Measurements from ENCODE around the gene FIGN. TPM values are rescaled to one million over a fixed set of nuclear protein-coding genes. Genes with fewer than 3 reads are reported as not detected.

Gene FIGN
- total and polyA plus RNA-seq, 2 of the 4 experiments (the other 2 are of a cell fraction): 0.77 to 0.90 TPM

DNA sequence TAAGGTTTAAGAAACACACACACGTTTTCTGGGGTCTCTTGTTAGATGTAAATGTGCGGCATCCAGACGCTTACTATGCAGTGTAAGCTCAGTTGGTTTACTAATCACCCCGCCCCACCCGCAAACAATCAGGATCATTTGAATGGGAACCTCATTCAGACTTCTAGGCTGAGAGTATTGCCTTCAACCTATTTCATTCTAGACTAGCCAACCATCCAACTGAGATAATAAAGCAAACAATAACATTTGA is 1.3 kb upstream of the FIGN start:
- Histone ChIP-seq H3K9me3 (ENCODE audit: control insufficient read depth, insufficient read depth, low read length) (no peaks in the 10 kb centered on the region), H3K4me3 (ENCODE audit: insufficient read depth, low read depth, low read length) (peak overlapping the region; percentile 55; the same call in 1 of the 2 replicates), H2BK5ac (ENCODE audit: low read depth, low read length, poor library complexity, severe bottlenecking) (no peak overlapping the region), H3K36me3 (ENCODE audit: control insufficient read depth, insufficient read depth, low read length) (no peaks in the 10 kb centered on the region), H3K27me3 (ENCODE audit: control insufficient read depth, insufficient read depth, low read length) (peaks cover 3% of the 10 kb centered on the region), H3K4ac (ENCODE audit: low read depth, low read length) (no peak overlapping the region), H4K20me1 (ENCODE audit: insufficient read depth, low read length) (no peaks in the 10 kb centered on the region), H3K27ac (ENCODE audit: insufficient read depth, low read length) (no peak overlapping the region), H3K56ac (ENCODE audit: extremely low read depth, insufficient read depth, low read length) (no peak overlapping the region), H3K79me1 (ENCODE audit: low read depth in 1 of 2, low read length in 2 of 2) (peaks cover 3 to 11% of the 10 kb centered on the region in 2 experiments; a peak in 2 of 4 replicates), H2BK120ac (ENCODE audit: low read depth, low read length) (no peak overlapping the region), H3K18ac (ENCODE audit: low read depth, low read length) (no peak overlapping the region), H2AFZ (replicated peaks; ENCODE audit: low read length, poor library complexity) (peak overlapping the region; percentile 97), H4K8ac (ENCODE audit: low read depth in 2 of 2, low read length in 2 of 2) (no peak overlapping the region), H4K91ac (ENCODE audit: insufficient read depth, low read depth, low read length) (no peak overlapping the region), H3K4me2 (ENCODE audit: low read depth, low read length) (peak overlapping the region; percentile 62), H2AK5ac (ENCODE audit: low read depth, low read length) (no peak overlapping the region), H3K9ac (ENCODE audit: low read depth, low read length) (no peak overlapping the region; the same call in 1 of the 2 replicates), H3K14ac (replicated peaks; ENCODE audit: low read depth, low read length) (no peak overlapping the region), H2BK20ac (ENCODE audit: low read depth, low read length) (peak overlapping the region; percentile 22; the same call in 1 of the 2 replicates), H4K5ac (ENCODE audit: low read depth, low read length) (no peak overlapping the region; the same call in 1 of the 2 replicates), H3K23ac (ENCODE audit: low read depth, low read length) (peak overlapping the region; percentile 76; the same call in 1 of the 2 replicates), H2BK15ac (ENCODE audit: low read depth, low read length) (0 out of 3 replicates have a peak overlapping the region, but pooled peaks have one; percentile 21), H3K9me1 (ENCODE audit: insufficient read depth, low read length) (no peaks in the 10 kb centered on the region), H2AK9ac (replicated peaks; ENCODE audit: low read depth, low read length, poor library complexity) (no peak overlapping the region), H3K4me1 (ENCODE audit: control insufficient read depth, insufficient read depth, low read length) (no peaks in the 10 kb centered on the region; the same call in none of the 2 replicates)
- POLR2A ChIA-PET (ENCODE audit: unreplicated experiment): no interaction called here
- dilution Hi-C loops (cut with HindIII; ENCODE audit: low sequenced_read_pairs, unreplicated experiment): no loop called here
- ATAC-seq (ENCODE audit: low read depth) (no peak), DNase-seq (no peak)
- TF ChIP-seq, protein P1, sequence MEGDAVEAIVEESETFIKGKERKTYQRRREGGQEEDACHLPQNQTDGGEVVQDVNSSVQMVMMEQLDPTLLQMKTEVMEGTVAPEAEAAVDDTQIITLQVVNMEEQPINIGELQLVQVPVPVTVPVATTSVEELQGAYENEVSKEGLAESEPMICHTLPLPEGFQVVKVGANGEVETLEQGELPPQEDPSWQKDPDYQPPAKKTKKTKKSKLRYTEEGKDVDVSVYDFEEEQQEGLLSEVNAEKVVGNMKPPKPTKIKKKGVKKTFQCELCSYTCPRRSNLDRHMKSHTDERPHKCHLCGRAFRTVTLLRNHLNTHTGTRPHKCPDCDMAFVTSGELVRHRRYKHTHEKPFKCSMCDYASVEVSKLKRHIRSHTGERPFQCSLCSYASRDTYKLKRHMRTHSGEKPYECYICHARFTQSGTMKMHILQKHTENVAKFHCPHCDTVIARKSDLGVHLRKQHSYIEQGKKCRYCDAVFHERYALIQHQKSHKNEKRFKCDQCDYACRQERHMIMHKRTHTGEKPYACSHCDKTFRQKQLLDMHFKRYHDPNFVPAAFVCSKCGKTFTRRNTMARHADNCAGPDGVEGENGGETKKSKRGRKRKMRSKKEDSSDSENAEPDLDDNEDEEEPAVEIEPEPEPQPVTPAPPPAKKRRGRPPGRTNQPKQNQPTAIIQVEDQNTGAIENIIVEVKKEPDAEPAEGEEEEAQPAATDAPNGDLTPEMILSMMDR (conservative IDR thresholded peaks at IDR 0.05; ENCODE audit: low read depth, low read length): no peak
- TF ChIP-seq POLR2A (IDR thresholded peaks at IDR 0.05; ENCODE audit: low read depth, low read length): no peak
- no peak for TF ChIP-seq RCOR1 (IDR thresholded peaks at IDR 0.05; ENCODE audit: insufficient replicate concordance, low read length)
- no peak for TF ChIP-seq NFE2L2 (IDR thresholded peaks at IDR 0.05; ENCODE audit: low read depth, low read length)
- TF ChIP-seq, protein P2, sequence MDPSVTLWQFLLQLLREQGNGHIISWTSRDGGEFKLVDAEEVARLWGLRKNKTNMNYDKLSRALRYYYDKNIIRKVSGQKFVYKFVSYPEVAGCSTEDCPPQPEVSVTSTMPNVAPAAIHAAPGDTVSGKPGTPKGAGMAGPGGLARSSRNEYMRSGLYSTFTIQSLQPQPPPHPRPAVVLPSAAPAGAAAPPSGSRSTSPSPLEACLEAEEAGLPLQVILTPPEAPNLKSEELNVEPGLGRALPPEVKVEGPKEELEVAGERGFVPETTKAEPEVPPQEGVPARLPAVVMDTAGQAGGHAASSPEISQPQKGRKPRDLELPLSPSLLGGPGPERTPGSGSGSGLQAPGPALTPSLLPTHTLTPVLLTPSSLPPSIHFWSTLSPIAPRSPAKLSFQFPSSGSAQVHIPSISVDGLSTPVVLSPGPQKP (IDR thresholded peaks at IDR 0.05; ENCODE audit: borderline replicate concordance, low read depth, low read length): no peak
- no peak for TF ChIP-seq CEBPB (IDR thresholded peaks at IDR 0.05; ENCODE audit: low read depth, low read length)
- no peak for TF ChIP-seq BHLHE40 (IDR thresholded peaks at IDR 0.05; ENCODE audit: low read depth, low read length)
- no peak for TF ChIP-seq RAD21 (IDR thresholded peaks at IDR 0.05; ENCODE audit: low read length)
- TF ChIP-seq, protein P3, sequence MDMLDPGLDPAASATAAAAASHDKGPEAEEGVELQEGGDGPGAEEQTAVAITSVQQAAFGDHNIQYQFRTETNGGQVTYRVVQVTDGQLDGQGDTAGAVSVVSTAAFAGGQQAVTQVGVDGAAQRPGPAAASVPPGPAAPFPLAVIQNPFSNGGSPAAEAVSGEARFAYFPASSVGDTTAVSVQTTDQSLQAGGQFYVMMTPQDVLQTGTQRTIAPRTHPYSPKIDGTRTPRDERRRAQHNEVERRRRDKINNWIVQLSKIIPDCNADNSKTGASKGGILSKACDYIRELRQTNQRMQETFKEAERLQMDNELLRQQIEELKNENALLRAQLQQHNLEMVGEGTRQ (IDR thresholded peaks at IDR 0.05; ENCODE audit: low read depth, low read length): no peak
- TF ChIP-seq MXI1 (IDR thresholded peaks at IDR 0.05; ENCODE audit: borderline replicate concordance, low read depth, low read length): no peak
- BruUV-seq (replicated peaks): no TSS peak
- intact Hi-C loops (cut with micrococcal nuclease): loop anchor here (5.0 to 10.0 kb wide), 4 partner anchors 130 to 582 kb away; no protein-coding TSS in a partner anchor
- WGBS, 2 experiments (ENCODE audit: extremely low coverage in 2 of 2, insufficient read length in 1 of 2): no CpG with 5 or more reads among the region's 5 CpGs
- in situ Hi-C loops (cut with MboI; ENCODE audit: low sequenced_read_pairs): no loop called here
- CTCF ChIA-PET: interaction anchor here (0.6 kb wide), 1 partner anchor 555 kb away, joined by 3 read pairs; no protein-coding TSS in a partner anchor

Measured in IMR-90 (cell line).